OCI-LY1 (cell line): Measurements from ENCODE around the gene AMBRA1.

Experiments used
- CTCF ChIP-seq: fragments of 200-600 bp; sonication (generic), shearing (Covaris generic); IDR thresholded peaks from 2 replicates; pipeline ENCODE4 v1.5.1; 2017; ENCODE audit warnings: mild to moderate bottlenecking, antibody characterized with exemption, low read length, moderate library complexity, mixed read lengths
- EZH2 ChIP-seq: fragments of 200-600 bp; sonication (generic), shearing (Covaris generic); IDR thresholded peaks from 2 replicates; pipeline ENCODE4 v1.8.0; 2017; ENCODE audit warnings: borderline replicate concordance, mixed run types, mild to moderate bottlenecking, antibody characterized with exemption, low read length, moderate library complexity, mixed read lengths

GRCh38 chr11:46611526-46612304 lies 17.9 kb upstream of the AMBRA1 start:
- TF ChIP-seq CTCF (no peak), EZH2 (no peak)
